Suprapubic skin (tissue), 3 donors: ENCODE measurements around the gene FASN.

Experiments
- CTCF ChIP-seq, 2 donors: fragments of 200-600 bp in 1 of 2; fragments of 450-650 bp in 1 of 2; sonication (generic) in 1 of 2; IDR thresholded peaks; one replicate each; pipeline ENCODE4 v1.5.1; 2016 to 2019; ENCODE audit warnings: antibody characterized with exemption in 2 of 2, mild to moderate bottlenecking in 1 of 2, moderate library complexity in 1 of 2
- POLR2A ChIP-seq, 2 donors: fragments of 450-650 bp; IDR thresholded peaks; one replicate each; pipeline ENCODE4 v1.6.1; 2017; ENCODE audit warnings: antibody characterized with exemption in 2 of 2, mild to moderate bottlenecking in 2 of 2, moderate library complexity in 2 of 2

- TF ChIP-seq CTCF (IDR thresholded peaks at IDR 0.05) (no peak), POLR2A (IDR thresholded peaks at IDR 0.05) (no peak)
Measured at GRCh38 chr17:82050152-82050760, 47.8 kb downstream of the FASN start.
